Activated naive CD8-positive, alpha-beta T cell treated with anti-CD3 and anti-CD28 coated beads, Interleukin-2, amount 50 U/mL, for 16 hours (primary cell): ENCODE measurements around the gene GRIK3.
"Not testable (repeated sequence)": the region's sequence is repeated elsewhere in the genome, so short reads cannot be mapped to it uniquely, and the experiment has no call there.

ENCODE experiments used
- DNase-seq: peaks from one replicate; pipeline ENCODE4 v3.0.0-alpha.2; 2020; ENCODE audit warnings: low read depth, low spot score

GRIK3 gene

DNA sequence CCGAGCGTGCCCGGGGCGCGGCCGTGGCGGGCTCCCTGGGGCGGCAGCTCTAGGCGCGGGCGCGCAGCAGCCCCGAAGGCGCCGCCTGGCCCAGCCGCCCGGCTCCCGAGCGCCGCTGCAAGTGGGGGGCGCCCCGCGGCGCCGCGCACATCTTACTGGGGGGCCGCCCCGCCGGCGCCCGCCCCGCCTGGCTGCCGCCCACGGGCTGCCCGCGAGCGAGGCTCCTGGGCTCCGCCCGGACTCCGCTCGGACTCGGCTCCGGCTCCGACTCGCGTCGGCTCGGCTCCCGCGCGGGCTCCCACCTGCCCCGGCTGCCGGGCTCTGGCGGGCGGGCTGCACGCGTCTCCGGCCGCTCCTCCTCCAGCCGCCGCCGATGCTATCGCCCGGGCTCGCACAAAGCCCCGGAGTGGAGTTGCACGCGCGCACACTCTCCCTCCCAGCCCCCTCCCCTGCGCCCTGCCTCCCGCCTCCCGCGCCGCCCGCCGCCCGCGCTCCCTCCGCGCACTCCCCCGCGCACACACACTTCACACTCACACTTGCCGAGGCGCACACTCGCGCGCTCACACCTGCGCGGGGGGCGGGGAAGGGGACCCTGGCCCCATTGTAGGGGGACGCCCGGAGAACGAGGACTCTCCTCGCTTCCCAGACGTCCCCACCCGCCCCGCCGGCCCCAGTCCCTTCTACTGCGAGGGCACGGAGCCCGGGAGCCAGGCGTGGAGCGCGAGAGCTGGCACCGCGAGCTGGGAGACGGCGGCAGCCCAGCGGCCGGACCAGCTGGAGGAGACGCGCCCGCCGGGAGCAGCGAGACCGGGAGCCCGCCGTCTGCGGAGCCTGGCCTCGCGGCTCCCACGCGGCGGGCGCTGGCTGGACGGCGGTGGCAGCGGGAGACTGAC is at the start of gene GRIK3:
GRIK3 (minus strand) TSS at position 395 of the 893 bp plus-strand sequence. CDS start 407 bp downstream, outside the sequence.
- no peak for DNase-seq

- DNase-seq = no peak
Measured at GRCh38 chr1:37084013-37084412, 49.7 kb upstream of the GRIK3 start.

DNA sequence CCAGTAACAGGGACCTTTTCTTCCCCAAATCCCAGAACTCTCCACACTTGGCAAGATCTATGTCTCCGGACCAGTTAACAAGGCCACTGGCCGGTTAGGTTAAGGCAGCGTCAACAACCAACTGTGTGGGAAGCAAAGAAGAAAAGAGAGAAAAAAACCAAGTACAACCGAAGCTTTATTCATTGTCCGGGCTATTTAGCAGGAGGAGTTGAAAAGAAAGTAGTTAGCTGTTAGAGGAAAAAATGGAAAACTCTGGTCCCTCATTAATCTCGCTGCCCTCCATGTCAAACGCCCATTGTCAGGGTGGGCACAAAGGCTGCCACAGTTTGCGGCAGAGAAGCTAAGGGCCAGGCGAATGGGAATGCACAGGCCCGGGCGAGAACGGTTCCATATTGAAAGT is 49.3 kb upstream of the GRIK3 start:
- DNase-seq = no peak

DNA sequence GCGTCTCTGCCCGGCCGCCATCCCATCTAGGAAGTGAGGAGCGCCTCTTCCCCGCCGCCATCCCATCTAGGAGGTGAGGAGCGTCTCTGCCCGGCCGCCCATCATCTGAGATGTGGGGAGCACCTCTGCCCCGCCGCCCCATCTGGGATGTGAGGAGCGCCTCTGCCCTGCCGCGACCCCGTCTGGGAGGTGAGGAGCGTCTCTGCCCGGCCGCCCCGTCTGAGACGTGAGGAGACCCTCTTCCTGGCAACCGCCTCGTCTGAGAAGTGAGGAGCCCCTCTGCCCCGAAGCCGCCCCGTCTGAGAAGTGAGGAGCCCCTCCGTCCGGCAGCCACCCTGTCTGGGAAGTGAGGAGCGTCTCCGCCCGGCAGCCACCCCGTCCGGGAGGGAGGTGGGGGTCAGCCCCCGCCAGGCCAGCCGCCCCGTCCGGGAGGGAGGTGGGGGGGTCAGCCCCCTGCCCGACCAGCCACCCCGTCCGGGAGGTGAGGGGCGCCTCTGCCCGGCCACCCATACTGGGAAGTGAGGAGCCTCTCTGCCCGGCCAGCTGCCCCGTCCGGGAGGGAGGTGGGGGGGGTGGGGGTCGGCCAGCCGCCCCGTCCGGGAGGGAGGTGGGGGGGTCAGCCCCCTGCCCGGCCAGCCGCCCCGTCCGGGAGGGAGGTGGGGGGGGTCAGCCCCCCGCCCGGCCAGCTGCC is 46.1 kb upstream of the GRIK3 start:
- DNase-seq = not testable (repeated sequence)

- DNase-seq = no peak
Measured at GRCh38 chr1:37078866-37079265, 44.6 kb upstream of the GRIK3 start.

DNA sequence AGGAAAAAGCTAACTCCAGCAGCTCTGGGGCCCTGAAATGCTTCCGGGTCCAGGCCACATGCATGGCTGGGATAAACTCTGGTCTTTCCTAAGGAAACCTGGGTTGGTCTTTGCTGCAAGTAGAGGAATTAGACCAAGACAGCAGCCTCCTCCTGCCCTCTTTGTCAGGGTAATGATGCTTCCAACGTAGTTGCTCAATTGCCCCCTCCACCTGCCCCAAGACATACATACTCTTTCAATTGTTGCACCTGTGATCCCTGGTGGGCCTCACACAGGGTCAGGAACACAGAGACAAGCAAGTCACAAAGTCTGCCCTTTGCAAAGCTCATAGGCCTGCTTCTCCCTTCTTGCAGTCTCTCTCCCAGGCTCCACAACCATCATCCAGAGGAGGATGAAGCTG is 41.9 kb upstream of the GRIK3 start:
- no peak for DNase-seq

DNA sequence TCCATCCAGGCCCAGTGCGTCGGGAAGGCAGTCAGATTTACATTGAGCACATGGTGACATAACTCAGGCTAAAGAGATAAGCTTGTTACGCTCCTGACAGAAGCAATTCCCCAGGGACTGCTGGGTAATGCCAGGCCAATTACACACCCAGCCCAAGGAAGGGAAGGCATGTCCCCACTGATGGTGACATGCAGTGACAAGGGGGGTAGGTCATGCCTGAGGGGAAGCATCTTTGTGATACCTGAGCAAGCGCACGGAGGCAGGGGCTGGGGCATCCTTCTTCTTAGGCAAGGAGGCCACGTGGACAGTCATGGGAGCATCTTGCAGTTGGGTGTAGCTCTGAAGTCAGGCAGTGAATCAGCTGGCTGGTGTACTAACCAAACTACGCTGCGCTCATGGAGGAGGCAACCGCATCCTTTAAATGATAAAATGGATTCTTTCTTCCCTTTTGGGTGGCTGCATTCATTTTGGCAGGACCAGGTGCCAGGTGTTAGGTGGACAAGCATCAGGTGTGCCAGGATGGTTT is 39.6 kb upstream of the GRIK3 start:
- DNase-seq = no peak

- no peak for DNase-seq
Measured at GRCh38 chr1:37073152-37073853, 39.0 kb upstream of the GRIK3 start.

DNA sequence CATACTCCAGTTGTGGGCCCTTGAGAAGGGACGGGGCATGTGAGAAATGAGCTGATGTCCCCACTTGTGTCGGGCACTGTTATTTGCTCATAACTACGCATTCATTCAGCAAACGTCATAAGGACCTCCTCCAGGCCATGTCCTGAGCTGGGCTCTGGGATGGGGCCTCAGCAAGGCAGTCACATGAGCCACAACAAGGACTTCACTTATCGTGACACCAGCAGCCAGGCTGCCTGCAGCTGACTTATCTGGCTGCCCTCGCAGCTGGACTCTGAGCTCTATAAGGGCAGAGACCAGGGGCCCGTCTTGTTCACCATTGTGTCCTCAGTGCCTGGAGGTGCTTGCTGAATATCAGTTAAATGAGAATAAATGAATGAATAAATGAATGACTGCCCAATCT is 37.5 kb upstream of the GRIK3 start:
- no peak for DNase-seq

GRCh38 chr1:37070126-37070525 is 35.8 kb upstream of the GRIK3 start:
- DNase-seq = no peak

- DNase-seq = no peak
Measured at GRCh38 chr1:37069406-37069805, 35.1 kb upstream of the GRIK3 start.

DNA sequence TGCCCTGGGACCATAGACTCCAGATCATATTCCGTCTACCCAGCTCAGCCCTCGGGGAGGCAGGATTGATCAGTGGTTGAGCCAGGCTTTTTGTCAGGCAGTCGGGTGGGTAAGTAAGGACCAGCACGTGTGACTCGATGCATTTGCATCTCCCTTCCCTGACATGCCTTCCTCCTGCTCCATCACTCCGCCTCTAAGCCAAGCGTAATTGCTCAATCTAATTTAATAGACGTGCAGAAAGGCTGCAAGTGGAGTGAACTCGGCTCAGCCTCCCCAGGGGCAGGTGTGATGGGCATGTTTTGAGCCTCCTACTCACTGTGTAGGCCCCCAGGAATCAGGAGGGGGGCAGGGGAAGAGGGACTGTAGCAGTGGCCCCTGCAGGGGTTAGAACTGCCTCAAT is 34.6 kb upstream of the GRIK3 start:
- DNase-seq = no peak

DNA sequence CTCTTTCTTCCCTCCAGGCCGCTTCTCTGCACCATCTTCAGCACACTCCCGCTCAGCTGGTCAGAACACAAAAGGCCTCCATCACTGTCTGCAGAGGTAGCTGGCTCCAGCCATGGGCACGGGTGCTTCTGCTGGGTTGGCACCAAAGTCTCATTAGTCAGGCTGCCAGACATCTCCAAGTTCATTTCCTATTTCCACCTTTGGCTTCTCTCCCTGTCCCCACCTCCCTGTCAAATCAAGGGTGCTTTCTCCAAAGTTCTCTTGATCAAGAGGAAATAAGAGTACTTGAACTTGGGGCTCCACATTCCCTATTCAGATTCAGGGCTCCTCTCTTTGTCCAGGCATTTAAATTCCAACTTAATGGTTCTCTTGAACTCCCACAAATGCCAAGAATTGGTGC is 33.9 kb upstream of the GRIK3 start:
- no peak for DNase-seq

DNA sequence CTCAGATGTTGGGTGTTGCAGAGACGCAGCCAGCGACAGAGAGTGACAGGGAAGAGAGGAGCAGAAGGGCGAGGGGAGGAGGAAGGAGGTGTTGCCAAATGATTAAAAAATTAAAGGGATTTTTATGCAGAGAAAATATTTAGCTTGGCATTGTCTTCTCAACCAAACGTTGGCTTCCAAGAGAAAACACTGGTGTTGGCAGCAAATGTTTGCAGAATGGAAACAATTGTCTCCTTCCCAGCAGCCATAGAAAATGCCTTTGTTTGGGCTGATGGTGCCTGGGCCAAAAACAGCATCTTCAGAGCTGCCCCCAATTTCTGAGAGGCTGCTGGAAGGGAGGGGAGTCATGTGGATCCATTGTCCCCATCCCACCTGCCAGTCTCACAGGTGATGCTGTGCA is 29.7 kb upstream of the GRIK3 start:
- DNase-seq = no peak

DNA sequence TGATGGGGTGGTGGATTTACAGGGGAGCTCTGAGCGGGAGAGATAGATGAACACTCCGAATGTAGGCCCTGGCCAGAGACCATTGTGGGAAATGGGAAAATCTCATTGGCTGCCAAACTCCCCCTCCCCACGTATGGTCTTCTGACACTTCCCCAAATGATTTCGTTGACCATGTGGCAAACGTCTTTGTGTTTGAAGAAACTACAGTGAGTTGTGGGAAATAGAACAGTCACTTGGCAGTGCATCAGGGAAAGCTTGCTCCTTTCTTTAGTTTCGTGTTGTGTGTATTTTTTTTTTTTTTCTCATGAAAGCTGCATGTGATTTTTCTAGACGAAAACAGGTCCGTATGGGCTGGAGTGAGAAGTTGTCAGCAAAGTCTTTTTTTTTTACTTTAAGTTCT is 25.0 kb upstream of the GRIK3 start:
- no peak for DNase-seq

- DNase-seq = no peak
Measured at GRCh38 chr1:37058424-37058988, 24.2 kb upstream of the GRIK3 start.

DNA sequence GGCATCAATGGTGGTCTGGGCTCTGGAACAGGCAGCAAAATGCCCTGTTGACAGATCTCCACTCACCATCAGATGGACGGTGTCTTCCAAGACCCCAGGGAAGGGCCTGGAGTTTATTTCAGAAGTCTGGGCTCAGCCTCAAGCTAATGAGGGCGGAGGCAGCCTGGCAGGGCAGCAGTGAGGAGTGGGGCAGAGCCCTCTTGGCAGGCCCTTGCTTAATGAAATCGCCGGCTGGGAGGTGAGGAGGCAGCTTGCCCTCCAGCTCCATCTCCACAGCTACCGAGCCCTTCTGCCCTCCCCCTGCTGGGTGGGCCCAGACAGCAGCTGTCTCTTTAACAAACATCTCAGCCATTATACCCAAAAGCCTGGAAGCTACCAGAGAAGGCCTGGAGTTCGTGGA is 22.0 kb upstream of the GRIK3 start:
- DNase-seq = no peak

- DNase-seq = no peak
Measured at GRCh38 chr1:37055631-37056030, 21.3 kb upstream of the GRIK3 start.

DNA sequence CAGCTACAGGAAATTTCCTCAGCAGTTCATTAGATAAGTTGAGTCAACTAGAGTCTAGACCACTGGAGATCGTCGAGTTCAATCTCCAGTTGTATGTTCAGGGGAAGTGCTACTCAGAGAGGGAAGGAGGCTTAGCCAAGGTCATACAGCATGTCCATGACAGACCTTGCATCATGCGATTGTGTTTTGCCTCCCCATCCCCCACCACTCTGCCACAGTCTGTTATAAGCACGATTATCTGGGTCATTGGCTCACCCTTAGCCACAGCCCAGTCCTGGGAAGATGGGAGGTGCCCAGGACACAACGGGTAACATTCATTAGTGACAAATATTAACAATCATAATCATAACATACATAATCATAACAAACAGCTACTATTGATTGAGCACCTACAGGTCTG is 18.9 kb upstream of the GRIK3 start:
- DNase-seq = no peak

DNA sequence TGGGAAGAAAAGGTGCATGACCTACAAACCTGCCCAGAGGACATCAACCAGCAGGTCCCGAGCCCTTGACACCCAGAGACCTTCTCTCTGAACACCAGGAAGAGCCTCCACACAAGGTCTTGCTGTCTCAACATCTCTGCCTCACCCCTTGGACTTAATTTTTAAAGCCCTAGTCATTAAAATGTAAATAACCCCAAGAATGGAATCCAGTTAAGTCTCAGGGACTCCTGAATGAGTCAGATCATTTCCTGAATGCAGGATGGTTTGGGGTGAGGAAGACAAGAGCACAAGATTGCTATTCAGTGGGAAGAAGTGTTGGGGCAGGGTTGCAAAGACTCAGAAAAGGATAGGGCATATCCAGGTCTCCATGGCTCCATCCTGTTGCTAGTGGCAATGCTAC is 17.8 kb upstream of the GRIK3 start:
- DNase-seq = no peak

- no peak for DNase-seq
Measured at GRCh38 chr1:37051346-37051745, 17.0 kb upstream of the GRIK3 start.

DNA sequence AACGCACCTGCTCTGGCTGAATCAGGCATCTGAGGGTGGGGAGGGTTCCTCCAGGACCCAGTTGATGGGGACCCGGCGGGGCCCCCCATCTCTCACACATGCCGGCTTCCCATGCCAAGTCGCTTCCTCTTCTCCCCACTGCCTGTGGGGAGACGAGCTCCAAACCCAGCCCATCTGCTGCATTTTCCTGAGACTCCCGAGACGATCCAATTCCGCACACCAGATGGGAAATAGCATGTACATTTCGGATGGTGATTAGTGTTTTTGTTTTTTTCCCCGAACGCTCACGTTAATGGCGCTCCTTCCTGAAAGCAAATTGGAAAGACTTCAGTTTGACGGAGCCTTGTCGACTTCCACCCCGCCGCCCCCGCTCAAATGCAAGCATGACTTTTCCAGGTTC is 13.2 kb upstream of the GRIK3 start:
- DNase-seq = no peak
